ENCODE results near the gene PPP1R27. TPM values are rescaled to one million over a fixed set of nuclear protein-coding genes. Genes with fewer than 3 reads are reported as not detected.

The PPP1R27 gene
- total RNA-seq, 4 donors from 2014 or later: not detected

DNA sequence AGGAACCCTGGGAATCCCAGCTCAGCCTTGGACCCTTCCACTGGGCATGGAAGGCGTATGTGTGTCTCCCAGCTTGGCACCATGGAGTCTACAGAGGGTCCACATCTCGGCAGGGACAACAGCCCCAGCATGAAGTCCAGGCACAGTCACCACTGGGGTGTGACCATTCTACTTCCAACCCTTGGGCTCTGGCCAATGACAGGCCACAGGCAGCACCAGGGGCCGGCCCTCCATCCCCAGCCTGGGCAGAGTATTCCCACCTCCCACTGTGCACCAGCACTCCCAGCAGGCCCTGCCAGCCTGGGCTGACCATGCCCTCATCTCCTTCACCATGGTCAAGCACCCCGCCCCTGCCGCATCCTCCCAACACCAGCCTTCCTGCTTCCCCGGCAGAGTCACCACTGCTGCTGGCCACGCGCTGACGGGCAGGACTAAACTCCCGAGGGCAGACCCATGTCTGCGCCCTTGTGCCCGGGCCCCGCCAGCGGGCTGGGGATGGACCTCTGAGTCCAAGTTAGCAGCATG lies 9.5 kb upstream of the PPP1R27 start:
- H3K27me3 ChIP-seq: no peaks in the 10 kb centered on the region
- H3K4me3 ChIP-seq (replicated peaks in 1 of 3): no peak overlapping the region
- no peak overlapping the region for H3K27ac ChIP-seq
- no peak for DNase-seq
- H3K9me3 ChIP-seq: no peaks in the 10 kb centered on the region
- no peaks in the 10 kb centered on the region for H3K4me1 ChIP-seq
- WGBS, 2 donors: 95 to 97% methylated on average over 7 to 14 of the region's 14 CpGs
- intact Hi-C loops (cut with DNase I): no loop called here
- H3K36me3 ChIP-seq: peaks cover 44 to 59% of the 10 kb centered on the region in 2 donors
- TF ChIP-seq, protein P1, sequence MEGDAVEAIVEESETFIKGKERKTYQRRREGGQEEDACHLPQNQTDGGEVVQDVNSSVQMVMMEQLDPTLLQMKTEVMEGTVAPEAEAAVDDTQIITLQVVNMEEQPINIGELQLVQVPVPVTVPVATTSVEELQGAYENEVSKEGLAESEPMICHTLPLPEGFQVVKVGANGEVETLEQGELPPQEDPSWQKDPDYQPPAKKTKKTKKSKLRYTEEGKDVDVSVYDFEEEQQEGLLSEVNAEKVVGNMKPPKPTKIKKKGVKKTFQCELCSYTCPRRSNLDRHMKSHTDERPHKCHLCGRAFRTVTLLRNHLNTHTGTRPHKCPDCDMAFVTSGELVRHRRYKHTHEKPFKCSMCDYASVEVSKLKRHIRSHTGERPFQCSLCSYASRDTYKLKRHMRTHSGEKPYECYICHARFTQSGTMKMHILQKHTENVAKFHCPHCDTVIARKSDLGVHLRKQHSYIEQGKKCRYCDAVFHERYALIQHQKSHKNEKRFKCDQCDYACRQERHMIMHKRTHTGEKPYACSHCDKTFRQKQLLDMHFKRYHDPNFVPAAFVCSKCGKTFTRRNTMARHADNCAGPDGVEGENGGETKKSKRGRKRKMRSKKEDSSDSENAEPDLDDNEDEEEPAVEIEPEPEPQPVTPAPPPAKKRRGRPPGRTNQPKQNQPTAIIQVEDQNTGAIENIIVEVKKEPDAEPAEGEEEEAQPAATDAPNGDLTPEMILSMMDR (IDR thresholded peaks at IDR 0.05): no peak
- no peak for TF ChIP-seq POLR2A (IDR thresholded peaks at IDR 0.05)

DNA sequence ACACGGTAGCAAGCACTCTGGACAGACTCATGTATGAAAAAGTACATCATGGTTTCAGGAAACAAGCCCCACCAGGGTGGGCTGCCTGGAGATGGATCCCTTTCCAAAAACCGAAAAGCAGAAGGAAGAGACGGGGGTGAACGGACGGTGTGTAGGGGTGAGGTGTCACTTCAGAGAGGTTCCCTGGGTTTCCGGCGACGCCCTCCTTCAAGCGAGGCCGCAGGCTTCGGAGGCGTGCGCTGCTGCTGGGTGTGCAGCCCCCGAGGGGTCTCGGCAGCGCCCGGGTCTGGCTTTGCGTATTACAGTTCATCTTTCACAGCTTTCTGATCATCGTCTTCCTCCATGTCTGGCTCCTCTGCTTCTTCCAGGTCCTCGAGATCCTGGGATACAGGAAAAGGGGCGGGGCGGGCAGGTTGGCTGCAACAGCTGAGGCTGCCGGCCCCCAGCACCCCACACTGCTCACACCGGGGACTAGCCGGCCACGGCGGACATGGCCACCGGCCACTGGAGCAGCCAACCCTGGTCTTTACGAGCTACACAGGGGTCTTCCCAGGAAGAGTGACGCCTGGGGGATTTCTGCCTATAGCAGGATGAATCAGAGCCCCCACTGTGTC lies 9.0 kb upstream of the PPP1R27 start:
- DNase-seq: no peak
- Histone ChIP-seq H3K4me1 (no peaks in the 10 kb centered on the region), H3K9me3 (no peaks in the 10 kb centered on the region), H3K4me3 (replicated peaks in 1 of 3) (no peak overlapping the region), H3K27ac (no peak overlapping the region), H3K27me3 (no peaks in the 10 kb centered on the region), H3K36me3 (peaks cover 44 to 57% of the 10 kb centered on the region in 2 donors)
- intact Hi-C loops (cut with DNase I): no loop called here
- TF ChIP-seq POLR2A (IDR thresholded peaks at IDR 0.05): no peak
- TF ChIP-seq, protein P1 (IDR thresholded peaks at IDR 0.05): no peak
- 91 to 92% methylated on average over 24 of the region's 30 CpGs for WGBS, 2 donors

DNA sequence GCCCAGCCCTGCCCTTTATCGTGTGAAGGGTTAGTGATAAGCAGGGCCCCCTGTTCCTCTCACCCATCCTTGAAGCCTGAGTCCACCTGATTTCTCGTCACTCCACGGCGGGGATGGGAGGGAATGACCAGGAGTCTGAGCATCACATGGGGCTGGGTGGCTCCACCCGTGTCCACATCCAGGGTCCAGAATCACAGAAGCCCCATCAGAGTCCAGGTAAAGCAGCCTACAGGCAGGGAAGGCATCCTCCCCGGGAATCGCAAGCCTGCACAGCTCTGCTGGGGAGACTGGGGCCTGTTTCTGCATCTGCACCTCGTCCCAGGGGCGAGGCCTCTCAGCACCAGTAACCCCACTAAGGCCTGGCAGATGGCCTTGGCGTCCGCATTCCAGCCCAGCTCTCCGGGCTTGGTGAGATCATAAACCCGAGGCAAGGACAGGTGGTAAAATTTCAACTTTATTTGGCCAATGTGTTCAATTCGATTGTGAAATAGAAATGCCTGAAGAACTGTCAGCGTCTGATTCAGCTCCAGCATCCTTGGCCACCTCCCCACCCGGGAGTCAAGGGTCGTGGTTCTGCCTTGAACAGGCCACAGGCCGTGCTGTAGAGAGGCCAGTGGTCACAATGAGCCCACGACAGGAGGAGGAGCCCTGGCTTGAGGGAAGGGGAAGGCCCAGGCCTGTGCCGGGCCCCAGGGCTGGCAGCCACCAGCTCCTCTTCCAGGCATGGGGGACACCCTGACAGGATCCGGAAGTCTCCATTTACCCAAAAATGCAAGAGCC lies 8.1 kb upstream of the PPP1R27 start:
- H3K27me3 ChIP-seq: no peaks in the 10 kb centered on the region
- 84 to 92% methylated on average over 16 to 20 of the region's 21 CpGs for WGBS, 2 donors
- DNase-seq: no peak
- H3K36me3 ChIP-seq: peaks cover 44 to 54% of the 10 kb centered on the region in 2 donors
- no peak overlapping the region for H3K4me3 ChIP-seq (replicated peaks in 1 of 3)
- intact Hi-C loops (cut with DNase I): no loop called here
- no peaks in the 10 kb centered on the region for H3K9me3 ChIP-seq
- no peaks in the 10 kb centered on the region for H3K4me1 ChIP-seq
- TF ChIP-seq, protein P1 (IDR thresholded peaks at IDR 0.05): no peak
- TF ChIP-seq POLR2A (IDR thresholded peaks at IDR 0.05): no peak
- H3K27ac ChIP-seq: no peak overlapping the region

DNA sequence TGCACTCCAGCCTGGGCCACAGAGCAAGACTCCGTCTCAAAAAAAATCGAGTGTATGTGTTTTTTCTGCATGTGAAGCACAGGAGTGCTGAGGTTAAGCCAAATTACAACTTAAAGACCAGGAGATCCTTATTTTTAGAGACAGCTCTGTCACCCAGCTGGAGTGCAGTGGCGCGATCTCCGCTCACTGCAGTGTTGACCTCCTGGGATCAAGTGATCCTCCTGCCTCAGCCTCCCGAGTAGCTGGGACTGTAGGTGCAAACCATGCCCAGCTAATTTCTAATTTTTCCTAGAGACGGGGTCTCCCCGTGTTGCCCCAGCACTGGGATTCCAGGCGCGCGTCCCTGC lies 7.5 kb upstream of the PPP1R27 start:
- intact Hi-C loops (cut with DNase I): no loop called here
- Histone ChIP-seq H3K4me1 (no peaks in the 10 kb centered on the region), H3K4me3 (replicated peaks in 1 of 3) (no peak overlapping the region), H3K36me3 (peaks cover 41 to 50% of the 10 kb centered on the region in 2 donors), H3K9me3 (no peaks in the 10 kb centered on the region), H3K27ac (no peak overlapping the region), H3K27me3 (no peaks in the 10 kb centered on the region)
- 94 to 98% methylated on average over 9 to 10 of the region's 11 CpGs for WGBS, 2 donors
- no peak for DNase-seq
- no peak for TF ChIP-seq POLR2A (IDR thresholded peaks at IDR 0.05)
- TF ChIP-seq, protein P1 (IDR thresholded peaks at IDR 0.05): no peak

DNA sequence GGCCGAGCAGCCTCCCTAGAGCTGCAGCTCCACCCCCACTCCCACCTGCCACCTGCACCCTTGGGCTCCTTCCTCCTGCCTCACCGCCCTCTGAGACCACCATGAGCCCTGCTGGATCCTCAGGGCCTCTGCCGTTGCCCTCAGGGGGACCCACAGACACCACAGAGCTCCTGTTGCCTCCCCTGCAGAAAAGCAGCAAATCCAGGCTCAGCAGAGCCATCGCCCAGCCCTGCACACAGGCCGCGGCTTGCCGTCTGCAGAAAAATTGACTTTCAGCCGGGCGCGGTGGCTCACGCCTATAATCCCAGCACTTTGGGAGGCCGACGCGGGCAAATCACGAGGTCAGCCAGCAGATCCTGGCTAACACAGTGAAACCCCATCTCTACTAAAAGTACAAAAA lies 7.0 kb upstream of the PPP1R27 start:
- Histone ChIP-seq H3K27ac (no peak overlapping the region), H3K9me3 (no peaks in the 10 kb centered on the region), H3K27me3 (no peaks in the 10 kb centered on the region), H3K4me3 (replicated peaks in 1 of 3) (no peak overlapping the region), H3K4me1 (no peaks in the 10 kb centered on the region), H3K36me3 (peaks cover 36 to 45% of the 10 kb centered on the region in 2 donors)
- DNase-seq: no peak
- TF ChIP-seq, protein P1 (IDR thresholded peaks at IDR 0.05): no peak
- TF ChIP-seq POLR2A (IDR thresholded peaks at IDR 0.05): no peak
- intact Hi-C loops (cut with DNase I): no loop called here
- WGBS, 2 donors: 87 to 98% methylated on average over 8 to 14 of the region's 15 CpGs
